Measurements from ENCODE around the gene MBOAT2.

The MBOAT2 gene

DNA sequence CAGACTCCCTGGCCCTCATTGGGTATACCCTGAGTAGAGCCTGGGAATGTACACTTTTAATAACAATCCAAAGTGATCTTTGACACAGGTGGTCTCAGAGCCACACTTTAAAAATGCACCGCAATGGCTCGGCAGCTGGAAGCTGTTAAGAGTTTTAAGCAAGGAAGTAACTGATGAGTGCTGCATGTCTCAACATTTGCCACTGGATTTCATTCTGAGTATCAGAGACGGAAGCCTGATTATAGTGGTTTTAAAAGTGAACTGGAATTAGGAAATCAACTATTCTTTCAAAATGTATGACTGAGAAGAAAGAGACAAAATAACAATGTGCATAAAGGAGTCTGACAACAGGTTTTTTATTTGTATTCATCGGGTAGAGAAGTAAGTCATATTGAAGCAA is 7.5 kb downstream of the MBOAT2 start:
- TF ChIP-seq, protein P1, sequence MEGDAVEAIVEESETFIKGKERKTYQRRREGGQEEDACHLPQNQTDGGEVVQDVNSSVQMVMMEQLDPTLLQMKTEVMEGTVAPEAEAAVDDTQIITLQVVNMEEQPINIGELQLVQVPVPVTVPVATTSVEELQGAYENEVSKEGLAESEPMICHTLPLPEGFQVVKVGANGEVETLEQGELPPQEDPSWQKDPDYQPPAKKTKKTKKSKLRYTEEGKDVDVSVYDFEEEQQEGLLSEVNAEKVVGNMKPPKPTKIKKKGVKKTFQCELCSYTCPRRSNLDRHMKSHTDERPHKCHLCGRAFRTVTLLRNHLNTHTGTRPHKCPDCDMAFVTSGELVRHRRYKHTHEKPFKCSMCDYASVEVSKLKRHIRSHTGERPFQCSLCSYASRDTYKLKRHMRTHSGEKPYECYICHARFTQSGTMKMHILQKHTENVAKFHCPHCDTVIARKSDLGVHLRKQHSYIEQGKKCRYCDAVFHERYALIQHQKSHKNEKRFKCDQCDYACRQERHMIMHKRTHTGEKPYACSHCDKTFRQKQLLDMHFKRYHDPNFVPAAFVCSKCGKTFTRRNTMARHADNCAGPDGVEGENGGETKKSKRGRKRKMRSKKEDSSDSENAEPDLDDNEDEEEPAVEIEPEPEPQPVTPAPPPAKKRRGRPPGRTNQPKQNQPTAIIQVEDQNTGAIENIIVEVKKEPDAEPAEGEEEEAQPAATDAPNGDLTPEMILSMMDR (IDR thresholded peaks at IDR 0.05) = no peak

DNA sequence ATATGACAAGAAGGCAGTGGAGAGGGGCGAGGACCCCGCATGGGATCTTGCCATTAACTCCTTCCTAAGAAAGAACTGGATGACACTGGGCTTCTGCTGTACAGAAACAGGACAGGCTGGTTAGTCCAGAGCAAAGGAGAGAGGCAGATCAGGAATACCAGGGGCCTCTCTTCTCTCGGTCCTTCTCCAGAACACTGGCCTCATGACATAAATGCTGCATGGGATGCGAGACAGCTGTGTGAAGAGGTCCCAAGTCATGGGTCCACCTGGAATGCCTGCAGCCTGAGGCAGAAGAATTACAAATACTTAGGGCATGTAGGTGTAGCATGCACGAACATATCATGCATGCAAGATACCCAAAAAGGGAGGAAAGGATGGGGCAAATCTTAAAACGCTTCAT is 9.1 kb downstream of the MBOAT2 start:
- TF ChIP-seq, protein P1 (IDR thresholded peaks at IDR 0.05) = no peak

GRCh38 chr2:8993902-8994278 is 9.6 kb downstream of the MBOAT2 start:
- TF ChIP-seq, protein P1 (IDR thresholded peaks at IDR 0.05) = no peak

GRCh38 chr2:8993196-8993901 is 10.1 kb downstream of the MBOAT2 start:
- TF ChIP-seq, protein P1 (IDR thresholded peaks at IDR 0.05) = no peak

- TF ChIP-seq, protein P1 (IDR thresholded peaks at IDR 0.05) = no peak
Measured at GRCh38 chr2:8992643-8993042, 10.8 kb downstream of the MBOAT2 start.

DNA sequence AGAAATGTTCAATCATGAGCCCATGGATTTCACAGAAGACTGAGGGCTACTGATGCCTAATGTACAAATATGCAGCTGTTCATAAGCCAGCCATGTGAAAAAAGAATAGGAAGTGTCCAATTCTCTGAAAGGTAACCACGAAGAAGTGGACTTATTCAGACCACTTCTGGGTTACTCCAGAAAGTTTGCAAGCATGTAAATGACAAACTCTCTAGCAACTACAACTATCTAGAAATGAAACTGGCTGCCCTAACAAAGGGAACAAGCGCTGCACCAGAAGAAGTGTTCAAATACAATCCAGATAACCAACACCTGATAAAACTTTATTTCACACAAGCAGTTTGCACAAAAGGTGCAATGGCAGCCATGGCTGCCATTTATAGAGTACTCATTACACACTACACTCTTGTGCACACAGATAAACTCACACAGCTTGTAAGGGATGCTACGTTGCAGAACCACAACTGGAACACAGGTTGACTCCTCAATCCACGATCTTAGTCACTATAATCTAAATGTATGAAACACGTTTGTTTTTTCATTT is 13.9 kb downstream of the MBOAT2 start:
- TF ChIP-seq, protein P1 (IDR thresholded peaks at IDR 0.05) = no peak

DNA sequence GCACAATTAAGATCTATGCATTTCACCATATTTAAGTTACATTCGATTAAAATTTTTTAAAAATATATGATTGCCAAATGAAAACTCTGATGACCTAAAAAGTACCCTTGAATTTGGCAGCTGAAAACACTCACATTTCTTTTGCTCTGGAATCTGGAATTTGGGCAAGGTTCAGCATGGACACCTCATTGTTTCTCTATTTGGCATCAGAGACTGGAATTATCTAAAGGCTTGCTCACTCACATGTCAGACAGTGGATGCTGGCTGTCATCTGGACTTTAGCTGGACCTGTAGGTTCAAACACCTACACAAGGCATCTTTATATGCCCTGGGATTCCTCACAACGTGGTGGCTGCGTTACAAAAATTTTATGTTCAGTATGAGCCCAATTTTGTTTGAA is 16.1 kb downstream of the MBOAT2 start:
- TF ChIP-seq, protein P1 (IDR thresholded peaks at IDR 0.05) = no peak

Measured in LNCAP (cell line).